Smooth muscle cell of the brain vasculature (primary cell): ENCODE results near the gene NRDE2.
"Not testable (repeated sequence)": the region's sequence is repeated elsewhere in the genome, so short reads cannot be mapped to it uniquely, and the experiment has no call there.

Experiments used
- DNase-seq: peaks from one replicate; pipeline ENCODE4 v3.0.0-alpha.2; 2012; ENCODE audit warnings: low read depth, low spot score

Gene NRDE2

GRCh38 chr14:90274808-90275457 lies 56.8 kb downstream of the NRDE2 start:
- DNase-seq = no peak

DNA sequence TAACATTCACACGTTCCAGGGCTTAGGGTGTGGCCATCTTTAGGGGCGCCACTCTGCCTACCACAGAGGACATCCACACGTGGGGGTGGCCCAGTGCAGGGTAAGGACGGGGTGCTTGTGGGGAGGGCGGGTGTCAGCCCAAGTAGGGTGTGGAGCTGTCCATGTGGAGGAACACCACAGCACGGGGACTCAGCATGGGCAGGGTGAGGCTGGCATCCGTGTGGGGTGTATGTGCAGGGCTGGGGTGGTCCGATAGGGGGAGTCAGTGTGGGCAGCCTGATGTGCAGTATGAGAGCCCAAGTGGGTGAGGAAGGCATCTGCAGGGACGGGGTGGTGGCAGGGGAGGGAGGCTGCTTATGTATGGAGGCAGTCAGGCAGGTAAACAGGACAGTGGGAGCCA lies 57.7 kb downstream of the NRDE2 start:
- no peak for DNase-seq

DNA sequence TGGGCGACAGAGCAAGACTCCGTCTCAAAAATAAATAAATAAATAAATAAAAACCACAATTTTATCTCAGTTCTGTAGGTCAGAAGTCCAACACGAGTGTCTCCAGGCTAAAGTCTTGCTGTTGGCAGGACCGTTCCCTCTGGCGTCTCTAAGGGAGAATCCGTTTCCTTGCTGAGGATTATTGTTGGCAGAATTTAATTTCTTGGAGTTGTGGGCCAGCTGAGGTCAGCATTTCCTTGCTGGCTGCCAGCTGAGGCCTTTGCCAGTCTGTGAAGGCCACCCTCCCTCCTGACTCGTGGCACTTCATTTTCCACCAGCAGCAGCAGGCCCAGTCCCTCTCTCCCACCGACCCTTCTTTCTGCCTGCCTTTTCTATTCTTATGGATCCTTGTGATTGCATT lies 58.2 kb downstream of the NRDE2 start:
- no peak for DNase-seq

- no peak for DNase-seq
These were observed 59.2 kb downstream of the NRDE2 start for GRCh38 chr14:90272523-90272922.

DNA sequence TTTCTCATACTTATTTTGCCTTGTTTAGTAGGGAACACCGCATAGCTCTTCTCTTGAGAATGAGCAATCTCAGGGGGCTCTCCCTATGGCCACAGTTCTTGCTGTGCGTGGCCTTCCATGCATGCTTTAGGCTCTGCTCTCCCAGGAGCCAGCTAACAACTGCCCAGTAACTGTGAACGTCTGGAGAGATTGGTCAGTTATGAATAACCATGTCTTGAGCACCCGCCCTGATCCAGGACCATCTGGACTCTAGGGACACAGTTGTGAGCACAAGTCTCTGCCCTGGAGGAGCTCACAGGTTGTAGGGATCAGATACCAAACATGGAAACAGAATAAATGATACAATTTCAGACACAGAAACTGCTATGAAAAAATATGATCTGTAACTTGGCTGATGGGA lies 63.3 kb downstream of the NRDE2 start:
- DNase-seq = no peak

GRCh38 chr14:90266441-90267154 lies 65.1 kb downstream of the NRDE2 start:
- DNase-seq = no peak

GRCh38 chr14:90263748-90264449 lies 67.8 kb downstream of the NRDE2 start:
- no peak for DNase-seq

- peak; percentile 75 for DNase-seq
These were observed 75.2 kb downstream of the NRDE2 start, which contains the start of gene PSMC1 for GRCh38 chr14:90256354-90257131. TSS of gene PSMC1 (plus strand) at chr14:90256553. CDS start at chr14:90256598, 45 bp downstream.

DNA sequence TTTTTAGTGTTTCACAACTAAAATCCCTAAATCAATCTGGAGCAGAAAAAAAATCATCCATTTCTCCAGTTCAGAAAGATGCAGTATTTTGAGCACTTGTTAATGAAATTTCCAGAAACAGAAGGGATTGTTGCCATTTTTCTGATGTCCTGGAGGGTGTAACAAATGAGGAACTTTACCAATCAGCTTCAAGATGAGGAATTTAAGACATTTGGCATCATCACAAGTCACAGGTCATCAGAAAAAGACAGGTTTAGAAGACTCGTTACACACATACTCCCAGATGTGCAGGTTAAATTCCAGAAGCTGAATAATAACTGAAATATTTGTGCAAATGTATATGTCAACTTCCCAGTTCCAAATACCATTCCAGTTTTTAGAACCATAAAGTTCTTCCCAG lies 75.9 kb downstream of the NRDE2 start:
- DNase-seq = no peak

DNA sequence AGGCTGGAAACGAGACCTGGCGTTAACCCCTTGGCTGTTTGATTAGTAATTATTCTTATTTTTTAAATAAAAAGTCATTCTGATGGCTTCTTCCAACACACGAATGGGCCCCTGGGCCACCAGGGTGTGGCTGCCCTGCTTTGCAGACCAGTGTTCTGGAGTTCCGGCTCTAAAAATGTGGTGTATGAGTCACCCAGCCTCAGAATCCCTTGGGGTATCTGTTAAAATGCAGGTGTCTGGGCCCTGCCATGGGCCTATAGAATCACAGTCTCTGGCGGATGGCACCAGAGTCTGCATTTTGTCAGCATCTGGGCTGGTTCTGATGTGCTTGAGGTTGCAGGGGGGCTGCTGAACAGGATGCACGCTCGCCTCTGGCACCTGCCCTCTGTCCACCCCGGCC lies 77.9 kb downstream of the NRDE2 start:
- DNase-seq = no peak

GRCh38 chr14:90248594-90248993 lies 83.1 kb downstream of the NRDE2 start:
- DNase-seq = no peak

GRCh38 chr14:90247441-90247840 lies 84.3 kb downstream of the NRDE2 start:
- not testable (repeated sequence) for DNase-seq

- no peak for DNase-seq
These were observed 84.8 kb downstream of the NRDE2 start for GRCh38 chr14:90246936-90247335.

DNA sequence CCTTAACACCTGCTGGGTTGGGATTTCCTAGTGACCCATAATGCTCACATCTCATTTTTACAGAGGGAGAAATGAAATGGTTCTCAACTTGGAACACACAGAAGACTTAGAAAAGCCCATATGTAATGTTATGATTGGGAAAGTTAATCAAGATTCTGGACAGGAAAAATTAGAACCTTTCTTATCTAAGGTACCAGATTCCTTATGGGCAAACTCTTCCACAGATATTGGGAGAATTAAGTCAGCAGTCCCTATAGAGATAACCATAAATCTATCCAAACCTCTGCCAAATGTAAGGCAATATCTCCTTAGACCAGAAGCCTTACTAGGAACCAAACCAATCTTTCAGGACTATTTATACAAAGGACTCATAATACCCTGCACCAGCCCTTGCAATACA lies 89.3 kb downstream of the NRDE2 start:
- DNase-seq = no peak

DNA sequence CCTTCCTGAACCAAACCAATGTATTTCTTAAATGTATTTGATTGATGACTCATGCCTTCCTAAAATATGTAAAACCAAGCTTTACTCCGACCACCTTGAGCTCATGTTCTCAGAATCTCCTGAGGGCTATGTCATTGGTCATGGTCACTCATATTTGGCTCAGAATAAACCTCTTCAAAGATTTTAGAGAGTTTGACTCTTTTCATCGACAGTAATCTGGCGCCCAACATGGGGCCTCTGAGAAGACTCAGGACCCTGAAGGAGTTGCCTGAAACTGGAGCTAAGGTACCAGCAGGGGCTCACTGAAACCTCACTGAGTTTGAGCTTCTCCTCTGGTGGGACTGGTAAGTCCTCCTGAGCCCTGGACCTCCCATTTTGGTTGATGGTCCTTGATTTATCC lies 92.6 kb downstream of the NRDE2 start:
- no peak for DNase-seq

- no peak for DNase-seq
These were observed 96.4 kb downstream of the NRDE2 start for GRCh38 chr14:90235179-90235976.

DNA sequence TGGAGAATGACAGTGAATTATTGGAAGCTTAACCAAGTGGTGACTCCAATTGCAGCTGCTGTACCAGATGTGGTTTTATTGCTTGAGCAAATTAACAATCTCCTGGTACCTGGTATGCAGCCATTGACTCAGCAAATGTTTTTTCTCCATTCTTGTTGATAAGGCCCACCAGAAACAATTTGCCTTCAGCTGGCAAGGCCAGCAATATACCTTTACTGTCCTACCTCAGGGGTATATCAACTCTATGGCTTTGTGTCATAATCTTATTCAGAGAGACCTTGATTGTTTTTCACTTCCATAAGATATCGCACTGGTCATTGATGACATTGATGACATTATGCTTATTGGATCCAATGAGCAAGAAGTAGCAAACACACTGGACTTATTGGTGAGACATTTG lies 101.8 kb downstream of the NRDE2 start:
- not testable (repeated sequence) for DNase-seq

GRCh38 chr14:90228478-90228877 lies 103.3 kb downstream of the NRDE2 start:
- no peak for DNase-seq
